Upper lobe of left lung (tissue), 4 donors: ENCODE data around the gene ZC3H8.

ENCODE experiments used
- CTCF ChIP-seq, 6 experiments: fragments of 450-650 bp in 4 of 6; fragments of 200-600 bp in 2 of 6; sonication (generic) in 2 of 6; IDR thresholded peaks; one replicate each; pipeline ENCODE4 v1.5.1; 2016 to 2019; ENCODE audit warnings: antibody characterized with exemption in 6 of 6
- POLR2A ChIP-seq, 4 donors: fragments of 450-650 bp; IDR thresholded peaks; one replicate each; pipeline ENCODE4 v1.5.1; 2016 to 2017; ENCODE audit warnings: antibody characterized with exemption in 4 of 4, mild to moderate bottlenecking in 2 of 4
- POLR2AphosphoS5 ChIP-seq, 2 donors: sonication (generic); formaldehyde crosslinking; IDR thresholded peaks; one replicate each; pipeline ENCODE4 v1.5.1; 2017; ENCODE audit warnings: antibody characterized with exemption in 2 of 2

GRCh38 chr2:112217854-112218253 lies 37.0 kb downstream of the ZC3H8 start:
- TF ChIP-seq CTCF (IDR thresholded peaks at IDR 0.05) (no peak), POLR2A (IDR thresholded peaks at IDR 0.05) (no peak), POLR2AphosphoS5 (IDR thresholded peaks at IDR 0.05) (no peak)
